GM12865 (cell line): ENCODE data around the gene GMPS.

Experiments used
- DNase-seq: peaks from one replicate; pipeline ENCODE4 v3.0.0; 2010; ENCODE audit warnings: low read depth
- H3K4me3 ChIP-seq: 2 replicates; pipeline ENCODE4 v1.5.1; 2011; ENCODE audit warnings: mild to moderate bottlenecking, low read depth, low read length, control low read depth
- CTCF ChIP-seq: IDR thresholded peaks from 2 replicates; pipeline ENCODE4 v1.5.1; 2011; ENCODE audit warnings: low read length, control low read depth, low read depth, inconsistent platforms; ENCODE audit not compliant: insufficient read depth; ENCODE audit errors: missing control alignments

The GMPS gene

GRCh38 chr3:155890671-155891190 is 20.3 kb downstream of the GMPS start:
- no peak for DNase-seq
- no peak for TF ChIP-seq CTCF
- no peak overlapping the region for H3K4me3 ChIP-seq

GRCh38 chr3:155891321-155891720 is 20.9 kb downstream of the GMPS start:
- TF ChIP-seq CTCF, result no peak
- DNase-seq, result no peak
- no peak overlapping the region for H3K4me3 ChIP-seq

- H3K4me3 ChIP-seq, result no peak overlapping the region
- DNase-seq, result no peak
- no peak for TF ChIP-seq CTCF
Observed at GRCh38 chr3:155895379-155895900, 25.0 kb downstream of the GMPS start.

GRCh38 chr3:155906900-155907299 is 36.5 kb downstream of the GMPS start:
- no peak for DNase-seq
- no peak overlapping the region for H3K4me3 ChIP-seq
- TF ChIP-seq CTCF, result no peak

GRCh38 chr3:155908086-155908485 is 37.6 kb downstream of the GMPS start:
- no peak for DNase-seq
- no peak for TF ChIP-seq CTCF
- H3K4me3 ChIP-seq, result no peak overlapping the region

- DNase-seq, result no peak
- no peak overlapping the region for H3K4me3 ChIP-seq
- TF ChIP-seq CTCF, result no peak
Observed at GRCh38 chr3:155908605-155909004, 38.2 kb downstream of the GMPS start.

- DNase-seq, result no peak
- no peak for TF ChIP-seq CTCF
Observed at GRCh38 chr3:155912090-155912489, 41.6 kb downstream of the GMPS start.

More at GRCh38 chr3:155912090-155912489, 41.6 kb downstream of the GMPS start:
- H3K4me3 ChIP-seq, result no peak overlapping the region
